MM.1S (cell line): ENCODE measurements around the gene CDH4.

ENCODE experiments used
- DNase-seq: peaks from one replicate; pipeline ENCODE4 v3.0.0-alpha.2; 2015
- H2AFZ ChIP-seq: fragments of 300-600 bp; sonication (generic); 2 replicates; pipeline ENCODE4 v1.6.0; 2016; ENCODE audit warnings: antibody characterized with exemption, low read length
- H3F3A ChIP-seq: fragments of 300-600 bp; sonication (generic); 2 replicates; pipeline ENCODE4 v1.6.1; 2016; ENCODE audit warnings: mild to moderate bottlenecking, antibody characterized with exemption, low read length, moderate library complexity, mixed read lengths; ENCODE audit not compliant: insufficient read depth
- H3K27ac ChIP-seq: fragments of 300-600 bp; sonication (generic); 2 replicates; pipeline ENCODE4 v1.5.1; 2016; ENCODE audit warnings: mild to moderate bottlenecking, low read length
- H3K27me3 ChIP-seq: fragments of 300-600 bp; sonication (generic); replicated peaks from 2 replicates; pipeline ENCODE4 v1.6.0; 2016; ENCODE audit warnings: low read length; ENCODE audit not compliant: insufficient read depth
- H3K36me3 ChIP-seq: fragments of 300-600 bp; sonication (generic); replicated peaks from 2 replicates; pipeline ENCODE4 v1.6.1; 2016; ENCODE audit warnings: mild to moderate bottlenecking, low read length, mixed read lengths; ENCODE audit not compliant: insufficient read depth
- H3K4me1 ChIP-seq: fragments of 300-600 bp; sonication (generic); 2 replicates; pipeline ENCODE4 v1.6.1; 2016; ENCODE audit warnings: low read length, mixed read lengths
- H3K4me2 ChIP-seq: fragments of 300-600 bp; sonication (generic); 2 replicates; pipeline ENCODE4 v1.6.0; 2016; ENCODE audit warnings: low read depth, low read length
- H3K4me3 ChIP-seq: fragments of 300-600 bp; sonication (generic); 2 replicates; pipeline ENCODE4 v1.5.1; 2016; ENCODE audit warnings: low read length, mixed read lengths
- H3K79me2 ChIP-seq: fragments of 300-600 bp; sonication (generic); 2 replicates; pipeline ENCODE4 v1.6.1; 2016; ENCODE audit warnings: mixed run types, low read length, mixed read lengths
- H3K9ac ChIP-seq: fragments of 300-600 bp; sonication (generic); 2 replicates; pipeline ENCODE4 v1.6.1; 2016; ENCODE audit warnings: low read length, mixed read lengths
- H3K9me2 ChIP-seq: fragments of 300-600 bp; sonication (generic); replicated peaks from 2 replicates; pipeline ENCODE4 v1.6.1; 2016; ENCODE audit warnings: mild to moderate bottlenecking, low read length, mixed read lengths; ENCODE audit not compliant: insufficient read depth
- H3K9me3 ChIP-seq: fragments of 300-600 bp; sonication (generic); replicated peaks from 2 replicates; pipeline ENCODE4 v1.6.1; 2016; ENCODE audit warnings: mild to moderate bottlenecking, low read length, mixed read lengths; ENCODE audit not compliant: insufficient read depth
- H4K20me1 ChIP-seq: fragments of 300-600 bp; sonication (generic); 2 replicates; pipeline ENCODE4 v1.6.1; 2016; ENCODE audit warnings: mild to moderate bottlenecking, low read length, moderate library complexity, mixed read lengths; ENCODE audit not compliant: insufficient read depth
- CTCF ChIP-seq: fragments of 300-600 bp; sonication (generic); IDR thresholded peaks from 2 replicates; pipeline ENCODE4 v1.5.1; 2016; ENCODE audit warnings: antibody characterized with exemption, low read length, mixed read lengths
- EZH2 ChIP-seq: fragments of 300-600 bp; sonication (generic); optimal IDR thresholded peaks from 2 replicates; pipeline ENCODE3; 2017; ENCODE audit warnings: low read depth, mild to moderate bottlenecking, antibody characterized with exemption, low read length, mixed read lengths
- EZH2phosphoT487 ChIP-seq: fragments of 300-600 bp; sonication (generic); IDR thresholded peaks from 2 replicates; pipeline ENCODE4 v1.6.1; 2018; ENCODE audit warnings: antibody characterized with exemption, low read length

CDH4 gene

GRCh38 chr20:61391185-61391584 lies 139.1 kb downstream of the CDH4 start:
- Histone ChIP-seq H3K9me3 (no peaks in the 10 kb centered on the region), H3K4me3 (no peak overlapping the region), H3K9ac (no peak overlapping the region), H3K27me3 (peaks cover 70% of the 10 kb centered on the region), H4K20me1 (no peaks in the 10 kb centered on the region), H3F3A (no peaks in the 10 kb centered on the region), H3K4me1 (no peaks in the 10 kb centered on the region), H3K4me2 (no peak overlapping the region), H3K79me2 (no peaks in the 10 kb centered on the region), H3K27ac (no peak overlapping the region), H3K9me2 (no peaks in the 10 kb centered on the region), H3K36me3 (no peaks in the 10 kb centered on the region), H2AFZ (no peak overlapping the region)
- DNase-seq = no peak
- TF ChIP-seq EZH2phosphoT487 = no peak
- no peak for TF ChIP-seq CTCF
- TF ChIP-seq EZH2 = no peak

GRCh38 chr20:61391812-61392520 lies 139.9 kb downstream of the CDH4 start:
- Histone ChIP-seq H3K9me2 (no peaks in the 10 kb centered on the region), H3K27ac (no peak overlapping the region), H3K36me3 (no peaks in the 10 kb centered on the region), H3K9me3 (no peaks in the 10 kb centered on the region), H3K4me2 (no peak overlapping the region), H3K9ac (no peak overlapping the region), H3K4me1 (no peaks in the 10 kb centered on the region), H2AFZ (no peak overlapping the region), H4K20me1 (no peaks in the 10 kb centered on the region), H3K79me2 (no peaks in the 10 kb centered on the region), H3K27me3 (peaks cover 74% of the 10 kb centered on the region), H3F3A (no peaks in the 10 kb centered on the region), H3K4me3 (no peak overlapping the region)
- no peak for TF ChIP-seq EZH2
- TF ChIP-seq EZH2phosphoT487 = no peak
- TF ChIP-seq CTCF = no peak
- no peak for DNase-seq

GRCh38 chr20:61394088-61394799 lies 142.2 kb downstream of the CDH4 start:
- H4K20me1 ChIP-seq = no peaks in the 10 kb centered on the region
- H3K4me2 ChIP-seq = no peak overlapping the region
- no peak overlapping the region for H3K27ac ChIP-seq
- H3F3A ChIP-seq = no peaks in the 10 kb centered on the region
- TF ChIP-seq CTCF (no peak), EZH2 (no peak), EZH2phosphoT487 (no peak)
- no peak overlapping the region for H2AFZ ChIP-seq
- no peaks in the 10 kb centered on the region for H3K9me3 ChIP-seq
- H3K27me3 ChIP-seq = peaks cover 80% of the 10 kb centered on the region
- H3K79me2 ChIP-seq = no peaks in the 10 kb centered on the region
- H3K9me2 ChIP-seq = no peaks in the 10 kb centered on the region
- no peak overlapping the region for H3K9ac ChIP-seq
- no peaks in the 10 kb centered on the region for H3K4me1 ChIP-seq
- no peak overlapping the region for H3K4me3 ChIP-seq
- no peak for DNase-seq
- H3K36me3 ChIP-seq = no peaks in the 10 kb centered on the region
